Gastroesophageal sphincter (tissue), 3 donors: ENCODE results near the gene TERB1.

Experiments
- CTCF ChIP-seq, 4 experiments: fragments of 200-600 bp in 2 of 4; fragments of 450-650 bp in 2 of 4; sonication (generic) in 1 of 4; IDR thresholded peaks; one replicate each; pipeline ENCODE4 v1.5.1; 2017 to 2019; ENCODE audit warnings: antibody characterized with exemption in 4 of 4, mild to moderate bottlenecking in 2 of 4, moderate library complexity in 2 of 4
- EP300 ChIP-seq: sonication (generic); formaldehyde crosslinking; IDR thresholded peaks from one replicate; pipeline ENCODE4 v1.6.1; 2017; ENCODE audit warnings: antibody characterized with exemption, mild to moderate bottlenecking
- POLR2A ChIP-seq, 2 donors: fragments of 450-650 bp; IDR thresholded peaks; one replicate each; pipeline ENCODE4 v1.6.1; 2017; ENCODE audit warnings: antibody characterized with exemption in 2 of 2, mild to moderate bottlenecking in 2 of 2, moderate library complexity in 1 of 2
- POLR2AphosphoS5 ChIP-seq: sonication (generic); formaldehyde crosslinking; IDR thresholded peaks from one replicate; pipeline ENCODE4 v1.6.1; 2017; ENCODE audit warnings: antibody characterized with exemption

GRCh38 chr16:66830422-66831404 is 29.3 kb upstream of the TERB1 start, which contains the start of gene NAE1:
- TF ChIP-seq POLR2AphosphoS5 (peak; percentile 86), EP300 (no peak), CTCF (IDR thresholded peaks at IDR 0.05) (peak; percentile 94 to 98 (median 96)), POLR2A (IDR thresholded peaks at IDR 0.05) (peak; percentile 85 to 91)
